Stimulated activated CD4-positive, alpha-beta T cell treated with anti-CD3 and anti-CD28 coated beads, TNF-alpha, amount 100 ng/mL, for 24 hours (primary cell): ENCODE data around the gene HS6ST2.

Source experiments
- DNase-seq, 3 experiments: peaks; one replicate each; pipeline ENCODE4 v3.0.0-alpha.2; 2020; ENCODE audit warnings: low read depth in 3 of 3

HS6ST2 gene

DNA sequence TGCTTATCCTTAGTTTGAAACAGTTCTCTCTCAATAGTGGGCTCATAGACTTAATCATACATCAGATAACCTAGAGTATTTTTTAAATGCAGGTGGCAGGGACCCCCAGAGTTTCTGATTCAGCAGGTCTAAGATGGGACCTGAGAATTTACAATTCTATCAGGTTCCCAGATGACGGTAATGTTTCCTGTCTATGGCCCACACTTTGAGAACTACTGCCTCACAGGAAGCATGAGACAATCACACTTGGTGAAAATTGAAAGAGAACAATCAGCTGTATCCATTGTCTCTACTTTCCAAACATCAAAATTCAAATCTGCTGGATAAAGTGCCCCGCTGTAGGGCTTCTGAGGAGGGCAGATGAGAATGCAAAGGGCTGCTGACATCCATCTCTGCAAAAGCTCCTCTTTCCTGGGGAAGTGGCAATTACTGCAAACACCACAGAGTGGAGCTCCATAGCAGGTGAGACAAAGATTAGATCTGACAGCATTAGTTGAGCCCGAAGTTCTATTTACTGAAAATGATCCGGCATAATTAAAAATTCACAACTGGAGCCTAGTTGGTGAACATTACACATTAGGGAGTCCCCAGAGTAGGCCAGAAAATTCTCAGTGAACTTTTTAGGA, 281.8 kb downstream of the HS6ST2 start:
- no peak for DNase-seq

DNA sequence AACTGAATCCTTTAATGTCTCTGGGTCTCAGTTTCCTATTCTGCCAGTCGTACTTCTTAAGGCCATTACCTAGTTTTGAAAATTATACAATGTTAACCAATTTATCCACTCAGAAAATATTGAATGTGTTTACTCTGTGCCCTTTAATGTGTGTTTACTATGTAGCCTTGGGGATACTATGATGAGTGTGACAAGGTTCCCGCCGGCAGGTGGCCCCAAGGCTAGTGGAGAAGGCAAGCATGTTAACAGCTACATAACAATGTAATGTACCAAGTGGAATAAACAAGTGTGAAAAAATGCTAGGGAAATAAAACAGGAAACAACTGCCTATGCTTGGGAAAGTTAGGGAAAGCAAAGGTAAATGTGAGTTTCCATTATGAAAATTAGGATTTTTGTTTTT, 282.3 kb downstream of the HS6ST2 start:
- DNase-seq, result no peak

DNA sequence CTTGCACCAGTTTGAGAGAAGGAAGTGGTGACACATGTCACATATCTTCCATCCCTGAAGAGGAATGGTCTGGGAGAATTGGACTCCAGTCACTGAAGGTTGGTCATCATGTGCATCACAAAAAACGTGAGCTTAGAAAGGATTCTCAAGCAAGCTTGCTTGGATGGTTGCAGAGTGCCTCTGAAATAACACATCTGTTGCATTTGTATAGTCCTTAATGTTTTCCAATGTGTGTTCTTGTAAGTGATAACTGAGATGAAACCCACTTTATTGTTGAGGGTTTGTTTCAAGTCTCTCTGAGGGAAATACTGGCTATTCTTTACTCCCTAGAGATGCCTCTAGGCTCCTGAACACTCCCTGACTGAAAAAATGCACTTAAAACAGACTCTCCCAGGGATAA, 285.1 kb downstream of the HS6ST2 start:
- DNase-seq, result no peak

DNA sequence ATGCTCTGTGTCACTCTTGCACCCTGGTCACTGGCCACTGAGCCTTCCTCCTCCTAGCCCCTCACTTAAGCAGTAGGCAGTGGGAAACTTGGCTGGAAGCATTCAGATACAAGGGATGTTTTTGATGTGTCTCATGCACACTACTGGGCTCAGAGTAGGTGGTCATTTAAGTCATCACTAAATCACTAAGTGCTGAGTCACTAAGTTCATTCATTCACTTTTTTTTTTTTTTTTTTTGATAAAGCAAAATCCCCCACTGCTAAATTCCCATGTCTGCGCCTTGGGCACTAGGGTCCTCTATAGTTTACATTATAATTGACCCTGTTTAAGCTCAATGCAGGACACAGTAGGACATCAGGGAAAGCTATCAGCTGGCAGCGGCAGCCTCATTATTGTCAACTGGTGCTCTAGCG, 287.2 kb downstream of the HS6ST2 start:
- DNase-seq, result no peak

DNA sequence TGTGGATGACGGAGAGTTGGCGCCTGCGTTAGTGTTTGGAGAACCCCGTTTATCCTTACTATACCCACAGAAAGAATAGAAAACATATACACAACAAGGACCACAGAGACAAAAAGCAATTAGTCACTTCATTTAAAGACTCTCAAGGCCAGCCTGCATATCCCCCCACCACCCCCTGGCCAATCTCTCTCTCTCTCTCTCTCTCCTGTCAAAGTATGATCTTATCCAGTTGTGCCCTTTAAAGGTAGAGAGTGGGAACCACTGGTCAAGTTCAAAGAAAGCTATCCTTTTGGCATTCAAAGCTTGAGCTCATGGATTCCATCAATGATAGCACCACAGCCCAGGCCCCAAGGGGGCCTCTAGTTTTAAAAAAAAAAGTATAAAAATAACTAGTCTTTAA, 289.3 kb downstream of the HS6ST2 start:
- no peak for DNase-seq

DNA sequence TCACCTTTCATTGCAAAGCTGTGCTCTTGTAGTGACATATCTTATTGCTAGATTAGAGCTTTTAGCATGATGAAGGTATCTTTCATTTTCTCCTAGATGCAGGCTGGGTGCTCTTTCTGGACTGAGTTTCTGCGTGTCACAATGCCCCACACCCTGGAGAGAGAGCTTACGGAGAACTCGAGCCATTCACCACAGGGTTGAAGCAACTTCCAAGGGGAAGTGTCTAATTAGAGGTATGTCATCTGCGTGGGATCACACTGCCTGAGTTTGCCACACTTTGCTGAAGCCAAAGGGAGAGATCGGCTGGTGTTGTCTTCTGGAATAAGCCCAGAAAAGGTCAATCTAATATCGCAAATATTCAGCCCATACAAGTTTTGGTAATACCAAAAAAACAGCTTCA, 290.3 kb downstream of the HS6ST2 start:
- no peak for DNase-seq

DNA sequence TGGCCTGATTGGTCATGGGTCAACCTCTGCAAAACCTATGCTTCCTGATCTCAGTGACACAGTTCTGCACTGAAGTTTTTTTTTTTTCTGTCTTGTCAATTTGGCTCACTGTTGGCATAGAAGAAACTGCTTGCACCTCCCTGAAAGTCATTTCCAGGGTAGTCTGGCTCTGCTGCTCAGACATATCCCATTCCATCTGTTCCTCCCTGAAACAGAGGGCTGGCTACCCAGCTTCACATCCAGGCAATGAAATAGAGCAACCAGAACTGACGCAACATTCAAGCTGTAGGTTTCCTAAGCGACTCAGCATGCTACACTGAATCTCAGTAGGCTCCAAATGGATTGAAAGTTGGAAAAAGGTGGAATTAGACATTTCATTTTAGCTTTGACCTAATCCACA, 292.8 kb downstream of the HS6ST2 start:
- DNase-seq, result no peak

DNA sequence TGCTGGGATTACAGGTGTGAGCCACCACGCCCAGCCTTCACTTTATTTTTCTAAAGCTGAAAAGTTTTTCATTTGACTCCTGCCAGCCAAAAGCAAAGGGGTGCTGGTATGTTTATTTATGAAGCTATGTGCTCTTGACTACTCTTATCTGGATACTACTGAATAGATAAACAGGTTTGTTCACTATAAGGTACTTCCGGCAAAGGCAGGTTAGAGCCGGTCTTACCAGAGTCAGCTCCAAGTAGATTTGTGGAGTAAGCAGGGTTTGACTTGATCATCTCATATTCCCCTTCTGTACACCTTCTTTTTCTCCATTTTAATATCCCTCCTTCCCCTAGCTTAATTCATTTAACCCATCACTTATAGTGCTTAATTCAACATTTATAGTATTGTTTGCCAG, 294.2 kb downstream of the HS6ST2 start:
- no peak for DNase-seq

DNA sequence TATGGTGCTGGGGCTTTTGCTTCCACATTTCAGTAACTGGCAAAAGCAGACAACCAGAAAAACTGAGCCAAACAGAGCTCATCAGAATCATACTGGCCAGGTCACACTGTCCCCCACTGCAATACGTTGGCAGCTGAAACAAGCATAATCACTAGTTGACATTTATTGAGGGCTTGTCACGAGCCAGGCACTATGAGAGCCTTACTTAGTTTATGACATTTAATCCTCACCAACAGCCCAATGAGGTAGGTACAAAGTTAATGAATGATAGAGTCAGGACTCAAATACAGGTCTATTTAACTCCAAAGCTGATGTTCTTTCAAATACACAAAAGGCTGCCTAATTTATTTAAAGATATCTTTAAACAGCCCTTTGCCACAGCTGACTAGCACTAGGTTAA, 295.6 kb downstream of the HS6ST2 start:
- DNase-seq, result no peak

DNA sequence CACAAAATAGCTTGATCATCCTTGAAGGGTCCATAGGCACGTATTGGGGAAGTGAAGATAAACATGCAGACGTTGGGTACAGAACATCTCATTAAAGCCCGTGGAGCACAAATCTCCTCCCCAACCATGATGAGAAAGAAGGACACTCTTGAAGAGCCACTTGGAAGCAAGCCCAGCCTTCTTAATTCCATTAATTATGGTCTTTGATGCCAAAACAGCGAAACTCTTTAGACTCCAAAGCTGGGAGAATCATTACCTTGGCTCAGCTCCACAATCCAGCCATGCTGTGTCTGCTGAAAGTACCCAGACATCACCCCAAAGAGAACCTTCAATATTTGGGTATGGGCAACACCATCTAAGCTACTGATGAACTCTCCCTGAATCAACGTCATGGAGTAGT, 300.6 kb downstream of the HS6ST2 start:
- no peak for DNase-seq

DNA sequence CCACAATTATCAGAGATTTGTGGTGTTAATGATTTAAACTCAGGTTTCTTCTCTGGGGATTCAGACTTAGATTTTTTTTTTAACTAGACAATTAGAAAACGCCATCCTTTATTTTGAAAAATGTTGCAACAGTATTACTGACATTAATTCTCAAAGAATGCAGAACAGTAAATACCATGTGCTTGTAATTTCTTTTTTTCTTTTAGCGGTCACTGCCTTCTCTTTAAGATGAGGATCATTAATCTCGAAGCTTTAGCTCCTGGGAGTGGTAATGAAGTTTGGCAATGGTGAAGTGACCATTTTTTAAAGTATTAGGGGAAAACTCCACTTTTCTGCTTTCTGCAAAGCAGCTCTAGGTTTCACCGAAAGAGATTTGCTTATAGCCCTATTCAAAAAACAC, 305.6 kb downstream of the HS6ST2 start:
- no peak for DNase-seq

DNA sequence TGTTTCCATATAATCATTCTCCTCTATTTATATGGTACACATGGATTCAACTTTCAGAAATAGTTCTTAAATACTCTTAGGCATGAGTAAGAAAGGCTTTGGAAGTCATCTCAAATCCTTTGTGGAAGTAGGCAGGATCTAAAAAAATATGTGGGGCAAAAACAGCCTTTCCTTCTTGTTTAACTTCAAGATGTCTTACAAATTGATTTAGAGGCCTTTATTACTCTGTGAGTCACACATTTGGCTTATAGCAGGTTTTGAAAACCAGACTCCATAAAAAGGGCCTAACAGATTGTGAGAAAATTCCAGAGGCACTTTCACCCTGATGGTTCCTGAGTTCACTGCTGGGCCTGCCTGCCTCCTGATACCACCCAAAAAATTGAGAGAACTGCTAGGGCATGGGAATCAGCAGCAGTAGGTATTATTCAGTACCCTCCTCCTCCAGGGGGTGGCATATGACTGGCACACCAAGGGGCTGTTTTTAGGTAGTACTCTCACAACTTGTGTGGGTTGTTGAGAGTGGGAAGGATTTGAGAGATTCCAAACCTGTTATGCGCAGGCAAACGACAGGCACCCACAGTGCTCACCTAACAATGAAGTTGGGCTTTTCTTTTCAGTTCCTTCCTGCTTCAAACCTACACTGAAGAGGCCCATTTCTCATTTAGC, 306.9 kb downstream of the HS6ST2 start:
- no peak for DNase-seq

DNA sequence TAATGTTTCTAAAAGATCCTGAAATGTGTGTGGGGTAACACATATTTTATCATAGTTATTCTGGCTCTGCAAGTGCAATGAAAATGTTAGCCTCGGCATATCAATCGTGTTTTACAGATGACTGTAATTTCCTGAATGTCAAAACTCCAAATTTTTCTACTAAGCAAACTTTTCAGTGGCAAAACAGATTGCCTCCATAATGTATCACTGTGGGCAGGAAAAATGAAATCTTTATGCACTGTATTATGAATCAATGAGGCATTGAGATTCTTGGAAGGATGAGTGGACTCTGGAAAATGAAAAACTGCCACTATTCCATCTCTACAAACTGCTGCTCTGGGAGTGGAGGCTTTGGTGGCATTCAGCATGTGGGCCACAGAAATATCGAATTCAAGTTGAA, 309.5 kb downstream of the HS6ST2 start:
- DNase-seq, result no peak

DNA sequence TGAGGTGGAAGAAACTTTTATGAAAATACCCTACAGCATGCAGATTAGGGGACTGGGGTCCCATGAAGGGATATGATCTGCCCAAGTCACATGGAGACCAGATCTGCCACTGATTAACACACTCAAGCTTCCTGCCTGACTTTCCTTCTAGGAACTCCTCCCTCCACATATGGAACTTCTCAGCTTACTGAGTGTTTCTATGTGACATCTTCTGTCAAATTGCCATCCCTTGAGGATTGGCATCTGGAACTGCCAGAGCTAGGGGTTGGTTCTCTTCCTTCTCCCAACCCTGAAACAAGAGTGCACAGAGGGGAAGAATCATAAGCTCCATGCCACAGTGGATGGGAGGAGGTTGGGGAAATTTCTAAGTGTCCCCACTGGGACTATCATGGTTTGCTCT, 319.0 kb downstream of the HS6ST2 start:
- DNase-seq, result no peak

DNA sequence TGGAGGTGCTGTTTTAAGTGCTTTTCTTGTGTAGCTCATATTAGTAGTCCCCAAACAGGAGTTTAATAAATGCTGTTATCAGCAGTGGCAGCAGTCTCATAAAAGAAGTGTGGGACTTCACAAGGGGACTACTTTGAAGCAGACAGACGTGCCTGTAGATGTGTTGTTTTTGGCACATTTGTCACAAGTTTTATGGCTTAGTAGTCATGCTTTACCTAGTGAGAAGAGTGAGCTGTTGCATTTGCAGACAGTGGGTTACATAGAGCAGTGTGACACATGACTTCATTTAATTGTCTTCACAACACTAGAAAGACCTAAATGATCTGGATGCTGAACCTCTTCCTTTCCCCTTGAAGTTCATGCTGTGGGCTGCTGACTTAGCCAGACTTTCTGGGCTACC, 320.1 kb downstream of the HS6ST2 start:
- no peak for DNase-seq

DNA sequence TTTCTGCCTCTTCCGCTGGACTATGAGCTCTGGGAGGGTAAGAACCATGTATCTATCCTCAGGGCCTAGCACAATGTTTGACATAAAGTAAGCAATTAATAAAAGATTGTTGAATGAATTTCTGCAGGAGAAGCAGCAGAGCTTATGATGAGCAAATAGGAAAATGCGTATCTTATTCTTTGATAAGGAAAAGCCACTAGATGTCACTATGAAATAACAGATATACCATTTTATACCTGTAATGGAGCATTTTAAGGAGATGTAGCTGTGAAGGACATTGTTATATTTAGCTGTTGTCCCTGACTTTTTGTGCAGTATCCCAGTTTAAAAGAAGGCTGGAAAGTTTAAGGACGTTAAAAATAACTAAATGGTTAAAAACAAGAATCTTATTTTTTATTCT, 322.3 kb downstream of the HS6ST2 start:
- no peak for DNase-seq

DNA sequence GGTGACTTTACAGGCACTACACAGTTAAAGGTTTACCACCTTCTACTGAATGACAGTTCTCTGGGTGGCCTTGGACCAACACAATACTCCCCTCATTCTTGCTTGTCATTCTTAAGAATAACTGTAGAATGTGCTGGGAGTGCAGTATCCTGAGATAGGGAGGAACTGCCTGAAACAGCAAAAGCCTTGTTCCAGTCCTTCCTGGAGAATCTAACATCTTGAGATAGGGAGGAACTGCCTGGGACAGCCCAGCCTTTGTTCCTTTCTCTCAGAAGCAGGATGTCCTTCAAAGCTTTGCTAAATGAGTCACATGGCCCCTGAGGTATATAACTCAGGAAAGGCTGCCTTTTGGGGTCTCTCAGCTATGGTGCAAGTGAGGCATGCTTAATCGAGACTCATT, 323.9 kb downstream of the HS6ST2 start:
- no peak for DNase-seq

DNA sequence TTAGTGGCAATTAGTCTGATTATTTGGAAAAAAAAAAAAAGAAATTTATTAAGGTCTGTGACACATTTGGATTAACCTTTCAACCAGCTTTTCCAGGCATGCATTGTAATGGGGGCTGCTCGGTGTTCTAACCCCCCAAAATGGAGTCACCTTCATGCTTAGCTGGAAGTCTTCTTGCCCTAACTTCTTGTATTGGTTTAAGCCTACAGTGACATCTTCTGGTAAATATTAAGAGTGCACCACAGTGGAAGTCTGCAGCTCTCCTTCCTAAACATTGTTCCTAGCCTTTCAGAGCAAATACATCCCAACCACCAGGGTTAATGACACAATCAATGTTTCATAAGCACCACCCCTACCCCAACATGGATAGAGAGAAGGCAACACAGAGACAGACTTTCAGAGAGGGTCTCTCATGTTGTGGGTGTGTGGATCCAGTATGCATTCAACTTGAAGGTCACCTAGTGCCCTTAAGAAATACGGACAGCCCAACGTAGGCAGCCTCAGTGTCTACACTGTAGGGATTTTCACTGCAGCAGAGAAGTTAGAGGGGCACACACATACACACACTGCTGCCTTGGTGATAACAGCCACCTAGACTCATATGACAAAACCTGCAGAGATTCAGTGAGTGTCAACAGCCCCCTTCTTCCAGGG, 326.7 kb downstream of the HS6ST2 start:
- DNase-seq, result no peak

DNA sequence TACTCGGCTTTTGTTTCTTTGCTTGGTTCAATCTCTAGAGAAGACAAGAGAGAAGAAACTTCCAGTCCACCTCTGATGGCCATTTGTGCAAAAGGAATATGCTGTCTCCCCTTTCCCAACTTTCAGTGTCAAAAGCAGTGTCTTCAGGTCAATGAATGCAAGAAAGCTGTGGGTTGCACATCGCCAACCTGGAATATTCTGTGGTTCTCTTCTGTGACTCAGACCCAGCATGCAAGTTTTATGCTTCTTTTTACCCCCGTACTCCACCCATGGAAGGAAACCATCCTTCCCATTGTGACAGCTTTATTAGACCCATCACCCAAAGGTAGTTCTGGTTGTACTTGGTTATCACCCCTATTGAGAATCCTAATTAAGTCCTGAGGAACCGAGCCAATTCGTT, 334.0 kb downstream of the HS6ST2 start:
- no peak for DNase-seq

DNA sequence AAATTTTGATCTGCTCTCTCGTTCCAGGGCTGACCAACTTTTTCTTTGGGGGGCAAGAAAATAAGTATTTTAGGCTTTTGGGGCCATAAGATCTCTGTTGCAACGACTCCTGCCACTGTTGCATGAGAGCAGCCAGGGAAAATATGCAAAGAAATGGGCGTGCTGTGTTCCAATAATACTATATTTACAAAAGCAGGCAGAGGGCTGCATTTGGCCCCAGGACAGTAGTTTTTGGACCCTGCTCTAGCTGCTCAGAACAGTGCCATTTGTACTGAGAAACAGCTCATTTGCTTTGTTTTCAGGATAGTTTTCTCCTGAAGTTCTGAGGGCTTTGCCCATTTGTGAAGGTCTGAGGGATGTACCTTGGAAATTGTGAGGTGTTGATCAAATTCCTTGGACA, 334.5 kb downstream of the HS6ST2 start:
- no peak for DNase-seq

DNA sequence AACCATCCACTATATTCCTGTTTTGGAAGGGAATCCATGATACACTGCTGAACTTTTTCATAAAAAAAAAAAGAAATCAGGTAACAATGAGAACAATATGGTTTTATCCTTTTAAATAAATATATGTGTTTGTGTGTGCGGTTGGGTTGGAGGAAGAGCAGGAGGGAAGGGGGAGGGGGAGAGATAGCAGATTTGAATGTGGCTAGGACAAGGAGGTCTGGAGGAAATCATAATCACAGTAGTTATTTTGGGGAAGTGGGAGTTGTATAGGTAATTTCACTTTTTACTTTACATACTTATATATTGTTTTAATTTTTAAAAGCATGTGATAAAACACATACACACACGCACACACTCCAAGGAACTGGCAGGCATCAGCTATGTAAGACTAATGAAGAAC, 335.1 kb downstream of the HS6ST2 start:
- DNase-seq, result no peak

DNA sequence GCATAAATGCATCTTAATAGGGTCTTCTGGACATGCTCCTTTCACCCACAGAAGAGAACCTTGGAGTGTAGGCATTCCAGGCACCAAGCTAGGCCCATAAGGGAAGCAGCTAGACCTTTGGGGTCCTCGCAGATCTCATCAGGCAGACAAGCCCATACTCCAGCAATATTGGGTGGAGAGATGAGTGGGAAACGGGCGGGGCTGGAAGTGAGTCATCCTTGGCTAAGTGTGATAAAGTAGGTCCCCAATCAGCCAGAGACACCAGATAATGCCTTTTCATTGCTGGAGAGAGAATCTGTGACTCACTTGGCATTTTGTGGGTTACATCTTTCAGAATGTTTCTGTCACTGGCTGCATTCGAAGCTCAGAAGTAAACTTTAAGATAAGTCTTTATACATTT, 336.3 kb downstream of the HS6ST2 start:
- peak; percentile 8 to 59 (median 15) for DNase-seq

DNA sequence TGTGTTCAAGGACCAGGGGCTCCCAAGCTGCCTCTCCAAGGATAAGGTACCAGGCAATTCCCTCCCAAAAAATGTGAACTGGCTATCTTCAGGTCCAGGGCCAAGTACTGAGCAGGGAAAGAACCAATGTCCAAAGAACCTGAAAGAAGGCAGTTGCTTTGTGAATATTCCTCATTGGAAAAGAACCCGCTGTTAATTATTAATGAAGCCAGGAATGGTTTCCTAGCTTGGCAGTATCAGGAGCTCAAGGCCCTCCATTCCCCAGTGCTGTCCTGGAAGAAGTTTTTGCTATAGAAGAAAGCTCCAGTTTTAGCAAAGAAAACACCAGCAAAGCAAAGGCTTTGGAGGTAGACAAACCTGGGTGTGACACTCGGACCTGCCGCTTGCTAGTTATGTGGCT, 339.6 kb downstream of the HS6ST2 start:
- DNase-seq, result no peak
